Measurements from ENCODE around the gene NEURL2.

Gene NEURL2

GRCh38 chr20:45866454-45866853 lies 24.6 kb downstream of the NEURL2 start:
- no peak for TF ChIP-seq CTCF (IDR thresholded peaks at IDR 0.05; ENCODE audit: low read depth, low read length)
- H3K4me3 ChIP-seq (ENCODE audit: low read depth, low read length): no peak overlapping the region

- H3K4me3 ChIP-seq (ENCODE audit: low read depth, low read length): no peak overlapping the region
- TF ChIP-seq CTCF (IDR thresholded peaks at IDR 0.05; ENCODE audit: low read depth, low read length): no peak
These were observed 27.2 kb downstream of the NEURL2 start for GRCh38 chr20:45863543-45864470.

- H3K4me3 ChIP-seq (ENCODE audit: low read depth, low read length): no peak overlapping the region
- no peak for TF ChIP-seq CTCF (IDR thresholded peaks at IDR 0.05; ENCODE audit: low read depth, low read length)
These were observed 29.6 kb downstream of the NEURL2 start for GRCh38 chr20:45861221-45862075.

- H3K4me3 ChIP-seq (ENCODE audit: low read depth, low read length): no peak overlapping the region
- no peak for TF ChIP-seq CTCF (IDR thresholded peaks at IDR 0.05; ENCODE audit: low read depth, low read length)
These were observed 30.3 kb downstream of the NEURL2 start for GRCh38 chr20:45860560-45861220.

GRCh38 chr20:45859916-45860315 lies 31.1 kb downstream of the NEURL2 start:
- no peak for TF ChIP-seq CTCF (IDR thresholded peaks at IDR 0.05; ENCODE audit: low read depth, low read length)
- H3K4me3 ChIP-seq (ENCODE audit: low read depth, low read length): no peak overlapping the region

- peak overlapping the region; percentile 89 for H3K4me3 ChIP-seq (ENCODE audit: low read depth, low read length)
- no peak for TF ChIP-seq CTCF (IDR thresholded peaks at IDR 0.05; ENCODE audit: low read depth, low read length)
These were observed 33.2 kb downstream of the NEURL2 start for GRCh38 chr20:45857882-45858216.
